Stimulated activated CD4-positive, alpha-beta T cell treated with anti-CD3 and anti-CD28 coated beads, TNF-alpha, amount 100 ng/mL, for 4 hours (primary cell): ENCODE measurements around the gene APLNR.

Experiments
- DNase-seq, 3 experiments: peaks; one replicate each; pipeline ENCODE4 v3.0.0-alpha.2; 2020; ENCODE audit warnings: low read depth in 3 of 3

Gene APLNR

DNA sequence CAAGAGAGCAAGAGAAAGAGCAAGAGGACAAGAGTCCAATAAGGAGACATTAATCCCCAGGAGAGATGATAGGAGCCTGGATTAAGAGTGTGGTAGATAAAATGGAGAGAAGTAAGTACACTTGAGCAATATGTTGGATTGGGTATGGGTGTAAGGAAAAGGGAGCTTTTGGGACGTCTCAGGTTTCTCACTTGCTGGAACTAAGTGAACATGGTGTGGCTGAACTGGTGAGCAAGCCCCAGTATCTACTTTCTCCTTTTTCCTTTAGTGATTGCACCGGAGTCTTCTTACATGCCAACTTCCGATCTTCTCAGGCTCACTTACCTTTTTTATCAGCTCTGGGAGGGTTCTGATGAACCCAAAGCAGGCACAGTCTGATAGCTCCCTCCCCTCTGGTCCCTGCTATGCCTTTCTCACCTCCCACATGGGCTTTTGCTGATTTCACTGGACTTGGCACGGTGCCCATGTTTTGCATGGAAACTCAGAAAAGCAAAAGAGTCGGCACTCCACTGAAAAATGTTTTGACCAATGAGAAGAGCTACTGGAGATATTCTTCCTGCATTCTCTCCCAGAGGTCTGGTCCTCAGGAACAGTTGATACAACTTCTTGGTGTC is 14.5 kb upstream of the APLNR start:
- DNase-seq: no peak

DNA sequence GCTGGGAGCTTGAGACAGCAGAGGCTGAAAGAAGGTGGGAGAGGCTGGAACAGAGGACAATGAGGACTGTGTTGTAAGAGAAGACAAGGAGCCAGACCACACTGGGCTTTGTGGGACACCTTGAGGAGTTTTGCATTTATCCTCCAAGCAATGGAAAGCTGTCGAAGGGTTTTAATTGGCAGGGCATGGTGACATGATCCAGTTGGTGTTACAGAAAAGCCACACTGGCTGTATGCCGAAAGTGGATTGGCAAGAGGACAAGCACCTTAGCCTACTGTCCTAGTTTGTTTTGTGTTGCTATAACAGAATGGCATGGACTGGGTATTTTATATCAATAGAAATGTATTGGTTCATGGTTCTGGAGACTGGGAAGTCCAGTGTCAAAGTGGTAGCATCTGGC is 14.0 kb upstream of the APLNR start:
- DNase-seq: no peak

DNA sequence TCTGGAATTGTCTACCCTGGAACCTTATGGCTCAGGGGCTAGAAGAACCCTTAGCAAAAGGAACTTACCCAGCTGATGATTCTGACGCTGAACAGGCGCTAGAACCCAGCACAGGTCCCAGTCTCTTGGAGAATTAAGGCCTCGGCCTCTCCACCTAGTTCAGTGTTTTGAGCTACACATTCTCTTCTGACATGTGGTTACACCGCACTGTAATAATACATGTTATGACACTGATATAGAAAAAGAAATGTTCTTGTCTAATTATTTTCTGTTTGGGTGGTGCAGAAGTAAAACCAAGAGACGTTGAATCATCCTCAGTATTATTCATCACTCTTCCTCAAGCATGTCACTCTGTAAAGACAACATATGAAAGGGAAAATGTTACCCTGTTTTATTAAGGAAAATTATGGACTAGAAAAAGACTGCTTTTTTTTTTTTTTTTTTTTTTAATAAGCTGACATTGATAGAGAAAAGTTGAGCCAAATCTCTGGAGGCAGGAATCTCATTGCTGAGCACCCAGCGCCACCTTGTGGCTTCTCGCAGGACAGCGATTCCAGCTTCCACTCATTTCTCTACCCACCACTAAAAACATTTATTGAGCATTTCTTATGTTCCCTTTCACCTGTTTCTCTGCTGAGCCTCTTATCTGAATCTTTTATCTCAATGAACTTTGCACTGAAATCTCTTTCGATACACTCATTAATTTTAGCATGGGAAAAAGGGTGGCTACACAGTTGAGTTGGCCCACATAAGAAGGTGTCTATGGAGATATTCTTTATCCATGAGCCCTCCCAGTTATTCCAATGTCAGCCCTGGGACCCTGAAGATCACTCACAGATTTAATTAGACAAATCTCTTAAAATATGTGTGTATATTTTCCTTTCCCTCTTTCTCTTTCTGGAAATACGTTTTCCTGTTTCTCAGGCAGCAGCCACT is 12.6 kb upstream of the APLNR start:
- DNase-seq: peak in 1 of 3 experiments; percentile 31

DNA sequence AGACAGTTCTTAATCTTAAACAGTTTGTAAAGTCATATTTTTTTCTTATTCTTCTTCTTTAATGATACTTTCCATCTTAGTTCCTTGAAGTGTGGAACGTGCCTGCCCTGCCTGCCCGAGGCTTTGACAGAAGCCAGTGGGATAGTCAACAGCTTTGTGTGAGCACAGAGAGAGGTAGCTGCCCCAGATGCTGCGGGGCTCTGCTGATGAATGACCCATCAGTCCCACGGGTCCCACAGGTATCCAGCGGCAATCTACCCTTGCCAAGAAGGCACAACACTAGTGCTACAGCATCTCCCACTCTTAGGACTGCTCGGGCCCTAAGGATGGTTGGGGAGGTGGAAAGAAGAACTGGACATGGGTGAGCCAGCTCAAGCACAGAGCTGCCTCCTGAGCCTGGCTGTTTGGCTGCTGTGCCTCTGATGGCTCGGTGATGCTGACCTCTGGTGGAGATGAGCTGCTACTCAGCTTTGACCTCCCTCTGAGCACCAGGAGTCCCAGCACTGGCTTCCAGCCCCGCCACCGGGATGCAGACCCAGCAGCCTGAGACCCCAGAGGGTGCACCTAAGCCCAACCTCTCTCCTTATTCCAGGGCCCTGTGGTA is 11.8 kb upstream of the APLNR start:
- no peak for DNase-seq

DNA sequence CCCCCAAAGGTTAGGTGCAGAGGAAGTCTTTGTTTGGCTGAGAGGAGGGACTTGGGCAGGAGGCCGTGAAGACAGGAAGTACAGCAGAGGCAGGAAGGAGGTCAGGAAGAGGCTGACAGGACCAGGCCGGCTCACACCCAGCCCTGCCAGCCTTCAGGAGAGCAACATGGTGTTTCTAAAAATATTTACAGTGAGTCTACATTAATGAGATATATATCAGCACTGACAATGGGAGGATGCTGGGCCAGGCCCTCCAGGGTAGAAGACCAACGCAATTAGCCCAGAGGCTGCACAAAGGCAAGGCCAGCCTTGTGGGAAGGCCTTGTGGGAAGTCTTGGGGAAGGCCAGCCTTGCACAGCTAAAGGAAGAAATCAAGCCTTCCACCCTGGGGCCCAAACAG is 7.9 kb upstream of the APLNR start:
- no peak for DNase-seq

DNA sequence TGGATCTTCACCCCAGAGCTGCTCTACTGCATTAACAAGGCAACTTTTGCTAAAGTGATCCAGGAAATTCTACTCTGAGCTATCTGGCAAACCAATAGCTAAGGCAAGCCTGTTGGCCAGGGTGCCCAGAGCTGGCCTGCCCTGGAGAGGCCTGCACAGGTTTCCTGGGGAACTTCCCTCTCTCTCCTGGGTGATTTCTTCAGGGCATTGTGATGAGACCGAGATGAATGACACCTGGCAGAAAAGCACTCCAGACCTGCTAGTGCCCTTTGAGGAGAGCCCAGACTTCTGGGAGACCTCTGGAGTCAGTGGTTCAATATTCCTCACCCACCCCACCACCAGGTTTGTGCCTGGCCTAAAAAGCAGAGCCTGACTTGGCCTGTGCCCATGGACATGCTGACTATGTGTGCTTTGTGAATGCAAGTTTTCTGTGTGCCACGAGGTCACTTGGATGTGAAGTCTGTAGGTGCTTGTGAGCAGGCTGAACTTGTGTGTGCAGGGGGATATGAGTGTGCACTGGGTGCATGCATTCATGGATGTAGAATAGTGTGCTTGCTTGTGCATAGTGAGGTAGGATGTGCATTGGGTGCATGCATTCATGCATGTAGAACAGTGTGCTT is 4.4 kb upstream of the APLNR start:
- DNase-seq: no peak

DNA sequence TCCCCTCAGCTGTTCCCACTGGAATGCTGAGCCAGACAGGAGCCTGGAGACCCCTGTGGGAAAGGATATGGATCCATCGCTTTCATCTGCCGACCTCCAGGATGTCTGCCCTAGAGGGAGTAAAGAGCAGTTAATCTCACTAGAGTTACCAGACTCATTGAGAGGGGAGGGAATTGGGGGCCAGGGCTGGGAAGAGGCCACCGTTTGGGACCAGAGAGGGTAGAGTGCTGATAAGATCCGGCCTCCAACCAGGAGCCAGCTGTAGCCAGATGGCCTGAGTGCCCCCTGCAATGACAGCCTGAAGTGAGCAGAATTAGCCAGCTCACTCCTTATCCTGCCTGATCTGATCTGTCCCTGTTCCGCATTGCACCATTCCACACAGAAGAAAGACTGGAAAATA is 3.7 kb upstream of the APLNR start:
- DNase-seq: no peak

DNA sequence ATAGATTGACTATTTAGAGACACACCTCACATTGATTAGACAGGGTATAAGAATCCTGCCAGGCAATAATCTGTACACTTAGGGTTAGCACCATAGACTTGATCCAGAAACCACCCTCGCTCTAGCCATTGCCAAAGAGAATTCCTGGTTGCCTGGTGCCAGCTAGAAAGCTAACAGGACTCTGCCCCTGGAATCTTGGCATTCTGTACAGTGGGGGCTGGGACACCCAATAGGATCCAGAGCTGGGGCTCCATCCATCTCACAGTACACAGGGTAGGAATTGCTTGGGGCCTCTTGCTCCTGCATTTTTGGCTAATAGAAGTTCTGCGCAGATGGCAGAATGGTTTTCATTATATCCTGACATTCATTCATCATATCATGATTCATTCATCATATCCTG is 3.0 kb upstream of the APLNR start:
- no peak for DNase-seq

DNA sequence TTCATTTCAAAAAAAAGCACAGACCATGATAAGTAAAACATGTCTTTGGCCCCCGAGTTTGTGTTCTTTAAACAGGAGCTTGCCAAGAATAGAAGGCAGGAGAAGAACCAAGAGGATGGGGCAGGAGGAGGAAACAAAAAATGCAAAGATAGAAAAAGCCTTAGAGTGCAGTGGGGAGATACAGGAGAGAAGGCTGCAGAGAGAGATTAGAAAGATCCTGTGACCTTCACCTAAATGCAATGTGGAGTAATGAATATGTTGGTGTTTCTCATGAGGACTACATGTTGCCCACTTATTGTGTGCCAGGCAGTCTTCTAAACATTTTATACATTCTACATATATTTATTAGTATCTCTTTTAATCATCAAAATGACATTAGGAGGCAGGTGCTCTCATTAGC is 2.3 kb upstream of the APLNR start:
- DNase-seq: no peak

DNA sequence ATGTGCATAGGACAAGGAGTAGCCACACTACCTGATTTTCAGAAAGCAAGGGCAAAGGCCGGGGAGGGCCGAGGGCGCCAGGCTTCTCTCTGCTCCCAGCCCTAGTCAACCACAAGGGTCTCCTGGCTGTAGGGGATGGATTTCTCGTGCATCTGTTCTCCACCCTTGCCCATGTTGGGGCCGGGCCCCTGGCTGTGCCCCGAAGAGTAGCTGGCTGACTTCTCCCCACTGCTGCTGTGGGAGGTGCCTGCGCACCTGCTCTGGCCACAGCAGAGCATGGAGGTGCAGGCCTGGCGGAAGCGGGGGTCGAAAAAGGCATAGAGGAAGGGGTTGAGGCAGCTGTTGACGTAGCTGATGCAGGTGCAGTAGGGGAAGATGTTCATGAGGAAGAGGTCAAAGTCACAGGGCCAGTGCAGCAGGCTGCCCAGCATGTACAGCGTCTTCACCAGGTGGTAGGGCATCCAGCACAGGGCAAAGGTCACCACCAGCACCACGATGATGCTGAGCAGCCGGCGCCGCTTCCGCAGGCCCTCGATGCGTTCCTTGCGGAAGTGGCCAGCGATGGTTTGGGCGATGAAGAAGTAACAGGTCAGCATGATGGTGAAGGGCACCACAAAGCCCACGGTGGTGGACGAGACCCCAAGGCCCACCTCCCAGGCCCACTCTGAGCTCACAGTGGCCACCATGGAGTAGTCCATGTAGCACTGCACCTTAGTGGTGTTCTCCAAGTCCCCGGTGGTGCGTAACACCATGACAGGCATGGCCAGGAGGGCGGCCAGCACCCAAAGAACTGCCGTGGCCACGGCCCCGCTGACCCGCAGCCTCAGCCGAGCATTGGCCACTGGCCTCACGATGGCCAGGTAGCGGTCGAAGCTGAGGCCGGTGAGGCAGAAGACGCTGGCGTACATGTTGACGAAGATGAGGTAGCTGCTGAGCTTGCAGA is 1.0 kb downstream of the APLNR start:
- DNase-seq: no peak

DNA sequence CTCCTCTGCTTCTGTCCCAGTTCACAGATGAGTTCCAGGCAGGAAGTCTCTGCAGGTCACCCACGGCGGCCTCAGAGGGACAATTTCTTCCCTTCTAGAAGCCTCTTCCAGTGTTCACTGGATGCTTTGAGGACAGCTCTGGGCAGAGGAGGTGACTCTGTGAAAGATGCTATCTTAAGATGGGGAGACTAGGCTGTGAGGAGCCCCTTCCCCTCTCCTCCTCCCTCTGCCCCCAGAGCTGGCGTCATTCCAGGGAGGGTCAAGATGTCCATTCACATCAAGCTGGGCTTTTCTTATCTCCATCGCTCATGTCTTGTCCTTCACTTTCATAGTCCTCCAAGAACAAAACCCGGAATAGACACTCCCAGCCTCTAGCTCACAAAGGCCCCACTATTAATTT is 3.3 kb downstream of the APLNR start:
- no peak for DNase-seq

DNA sequence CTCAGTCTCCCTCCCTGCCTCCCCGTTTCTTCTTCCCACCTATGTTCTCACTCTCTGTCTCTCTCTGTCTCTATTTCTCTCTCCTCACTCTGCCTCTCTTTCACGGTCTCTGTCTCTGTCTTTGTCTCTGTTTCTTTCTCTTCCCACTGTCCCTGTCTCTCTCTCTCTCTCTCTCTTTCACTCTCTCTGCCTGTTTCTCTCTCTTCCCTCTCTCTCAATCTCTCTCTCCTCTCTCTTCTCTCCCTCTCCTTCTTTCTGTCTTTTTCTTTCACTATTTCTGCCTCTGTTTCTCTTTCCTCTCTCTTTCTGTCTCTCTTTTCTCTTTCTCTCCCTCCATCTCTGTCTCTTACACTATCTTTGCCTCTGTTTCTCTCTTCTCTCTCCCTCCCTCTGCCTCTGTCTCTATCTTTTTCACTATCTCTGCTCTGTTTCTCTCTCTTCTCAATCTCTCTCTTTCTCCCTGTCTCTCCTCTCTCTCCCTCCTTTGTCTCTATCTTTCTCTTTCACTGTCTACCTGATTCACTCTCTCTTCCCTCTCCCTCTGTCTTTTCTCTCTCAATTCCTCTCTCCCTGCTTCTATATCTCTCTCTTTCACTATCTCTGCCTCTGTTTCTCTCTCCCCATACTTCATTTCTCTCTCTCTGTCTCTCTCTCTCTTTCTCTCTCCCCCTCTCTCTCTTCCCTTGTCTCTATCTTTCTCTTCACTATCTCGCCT is 5.4 kb downstream of the APLNR start:
- no peak for DNase-seq

DNA sequence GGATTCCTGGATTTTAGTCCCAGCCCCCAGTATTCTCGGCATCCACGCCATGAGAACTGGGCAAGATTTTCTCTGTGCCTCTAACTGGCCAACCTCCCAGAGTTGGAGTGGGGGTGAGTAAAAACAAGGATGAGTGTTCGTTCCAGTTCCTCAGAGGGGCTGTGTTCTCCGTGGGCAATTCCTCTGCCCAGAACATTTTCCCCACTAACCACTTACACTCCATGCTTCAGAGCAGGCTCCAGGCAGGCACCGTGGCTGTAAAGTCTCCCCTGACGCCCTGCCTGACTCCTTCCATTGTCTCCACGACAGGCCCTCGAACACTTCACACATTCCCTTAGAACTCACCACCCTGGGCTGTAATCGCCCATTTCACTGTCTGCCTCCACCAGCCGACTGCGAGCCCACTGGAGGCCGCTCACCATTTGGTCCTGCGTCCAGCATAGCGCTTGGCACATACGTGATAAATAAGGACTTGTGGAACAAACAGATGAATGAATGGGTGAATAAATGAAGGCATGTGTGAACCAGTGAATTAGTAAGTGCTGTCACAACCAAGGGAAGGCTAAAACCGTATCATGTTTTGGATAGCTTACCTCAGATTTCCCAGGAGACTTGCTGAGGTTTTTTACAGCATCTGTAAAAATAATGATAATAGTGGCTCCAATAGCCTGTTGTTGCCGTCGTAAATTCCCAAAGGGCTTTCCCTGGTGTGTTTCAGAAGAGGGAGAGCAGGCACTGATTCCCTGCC is 6.1 kb downstream of the APLNR start:
- DNase-seq: no peak

DNA sequence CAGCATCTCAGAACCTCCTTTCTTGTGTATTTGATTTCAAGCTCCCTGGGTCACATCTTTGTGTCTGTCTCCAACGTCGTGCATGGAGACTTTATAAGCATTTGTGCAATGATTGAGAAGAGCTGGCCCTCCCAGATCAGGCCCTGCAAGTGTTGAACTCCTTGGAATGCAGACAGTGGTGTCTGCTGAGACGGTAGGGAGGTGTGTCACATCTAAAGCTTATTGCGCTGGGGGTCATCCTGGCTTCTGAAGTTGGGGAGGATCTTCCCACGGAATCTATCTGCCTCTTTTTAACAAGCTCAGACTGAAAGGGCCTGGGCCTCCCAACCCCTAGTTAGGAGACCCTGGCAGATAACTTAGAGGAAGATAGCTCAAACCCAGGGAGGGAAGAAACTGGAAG is 6.7 kb downstream of the APLNR start:
- DNase-seq: no peak

DNA sequence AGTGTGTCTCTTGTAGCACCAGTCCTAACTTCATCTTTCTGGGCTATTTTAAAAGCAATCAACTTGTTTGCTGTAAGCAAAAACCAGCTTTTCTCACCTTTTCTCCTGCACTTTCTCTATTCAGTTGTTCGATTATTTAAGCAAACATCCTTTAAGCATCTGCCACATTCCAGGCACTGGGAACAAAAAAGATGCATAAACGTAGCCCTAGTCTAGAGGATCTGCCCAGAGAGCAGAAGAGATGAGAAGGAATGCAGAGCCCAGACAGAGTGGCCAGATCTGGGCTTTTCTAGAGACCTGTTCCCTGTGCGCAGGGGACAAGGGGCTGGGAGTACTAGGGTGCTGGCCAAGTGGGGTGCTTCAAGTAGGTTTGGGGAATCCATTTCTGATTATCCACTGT is 8.4 kb downstream of the APLNR start:
- DNase-seq: no peak

DNA sequence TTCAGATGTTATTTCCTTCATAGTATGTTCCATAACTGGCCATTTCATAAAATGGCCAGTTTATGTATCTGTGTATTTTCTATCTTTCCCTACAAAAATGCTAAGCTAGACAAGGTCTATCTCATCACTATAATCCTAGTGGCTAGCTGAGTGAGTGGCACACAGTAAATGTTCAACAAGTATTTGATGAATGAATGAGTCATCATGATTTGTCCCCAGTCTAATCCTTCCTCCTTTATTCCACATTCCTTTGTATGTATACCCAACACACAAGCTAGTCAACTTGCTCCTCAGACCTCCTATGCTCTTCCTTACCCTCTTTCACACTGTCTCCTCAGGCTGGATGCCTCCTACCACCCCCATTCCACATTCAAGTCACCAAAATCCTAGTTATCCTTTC is 12.5 kb downstream of the APLNR start:
- DNase-seq: no peak

DNA sequence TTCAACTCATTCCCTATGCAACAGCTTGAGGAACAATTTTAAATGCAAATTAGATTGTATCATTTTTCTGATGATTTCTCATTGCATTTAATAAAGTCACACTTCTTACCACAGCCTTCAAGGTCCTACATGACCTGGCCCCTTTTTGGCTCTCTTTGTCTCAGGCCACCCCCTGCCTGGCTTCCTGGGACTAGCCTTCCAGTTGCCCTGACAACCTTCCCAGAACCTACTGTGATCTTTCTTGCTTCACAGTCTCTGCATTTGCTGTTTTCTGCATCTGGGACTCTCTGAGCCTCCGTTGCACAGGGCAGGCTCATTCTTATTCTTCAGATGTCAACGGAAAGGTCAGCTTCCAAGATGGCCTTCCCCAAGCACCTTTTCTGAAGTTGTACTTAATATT is 12.9 kb downstream of the APLNR start:
- no peak for DNase-seq

DNA sequence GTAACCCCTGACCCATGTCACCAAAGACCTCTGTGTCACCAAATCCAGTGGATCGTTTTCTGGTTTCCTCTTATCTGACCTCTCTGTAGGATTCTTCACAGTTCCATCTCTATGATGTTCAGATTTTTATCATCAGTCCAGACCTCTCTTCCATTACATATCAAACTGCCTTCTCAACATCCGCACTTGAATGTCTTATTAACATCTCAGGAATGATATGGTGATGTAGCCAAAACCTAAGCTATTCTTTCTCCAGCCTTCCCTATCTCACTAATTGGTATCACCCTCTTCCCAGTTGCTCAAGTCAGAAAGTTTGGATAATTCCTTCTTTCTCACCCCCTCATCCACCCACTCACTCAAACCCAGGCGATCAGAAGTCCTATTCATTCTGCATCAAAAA is 13.4 kb downstream of the APLNR start:
- DNase-seq: no peak

DNA sequence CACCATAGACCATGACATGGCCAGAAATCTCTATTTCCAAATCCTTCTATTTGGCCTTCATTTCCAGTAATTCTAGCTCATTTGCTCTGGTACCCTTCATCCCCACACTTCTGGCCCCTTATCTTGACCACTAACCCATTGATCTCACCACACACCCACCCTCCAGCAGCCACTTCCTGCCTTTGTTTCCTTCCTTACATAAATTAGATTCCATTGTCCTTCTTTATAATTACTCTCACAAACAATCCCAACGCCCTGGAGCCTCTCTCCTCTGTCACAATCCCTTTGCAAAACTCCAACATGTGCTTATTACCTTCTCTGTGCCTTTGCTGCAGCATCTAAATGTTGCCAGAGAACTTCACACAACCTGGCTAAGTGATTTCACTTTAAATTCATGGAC is 14.8 kb downstream of the APLNR start:
- DNase-seq: no peak

DNA sequence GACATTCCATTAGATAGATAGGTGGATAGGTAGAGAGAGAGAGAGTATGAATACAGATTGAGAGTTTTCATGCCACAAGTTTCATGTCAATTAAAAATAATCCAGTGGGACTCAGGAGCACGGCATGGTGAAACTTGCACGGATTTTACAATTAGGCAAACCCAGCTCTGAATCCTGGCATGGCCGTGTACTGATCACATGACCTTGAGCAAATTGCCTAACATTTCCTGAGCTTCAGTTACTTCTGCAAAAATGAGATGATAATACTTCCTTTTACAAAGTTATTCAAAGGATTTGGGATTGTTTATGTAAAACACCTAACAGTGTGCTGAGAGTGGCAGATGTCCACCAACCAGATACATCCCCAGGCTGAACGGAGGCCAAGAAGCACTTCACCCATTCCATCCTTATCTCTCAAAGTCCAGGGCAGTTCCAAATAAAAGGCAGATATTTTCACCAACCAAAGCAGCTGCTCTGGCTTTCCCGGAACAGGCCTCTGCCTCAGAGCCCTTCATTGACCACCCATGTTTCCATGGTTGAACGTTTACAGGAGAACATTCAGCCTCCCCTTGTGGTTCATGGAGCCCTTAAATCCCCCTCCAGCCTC is 17.9 kb downstream of the APLNR start:
- DNase-seq: no peak
